PC-9 (cell line): ENCODE measurements around the gene SOWAHC.

ENCODE experiments used
- EZH2 ChIP-seq: fragments of 200-600 bp; sonication (generic); IDR thresholded peaks from 2 replicates; pipeline ENCODE4 v1.8.0; 2017; ENCODE audit warnings: antibody characterized with exemption, low read depth
- TF ChIP-seq, protein P1 (sequence below): fragments of 200-600 bp; sonication (generic); conservative IDR thresholded peaks from 2 replicates; pipeline ENCODE4 v1.6.1; 2017; ENCODE audit warnings: mixed run types, antibody characterized with exemption, mild to moderate bottlenecking, moderate library complexity

DNA sequence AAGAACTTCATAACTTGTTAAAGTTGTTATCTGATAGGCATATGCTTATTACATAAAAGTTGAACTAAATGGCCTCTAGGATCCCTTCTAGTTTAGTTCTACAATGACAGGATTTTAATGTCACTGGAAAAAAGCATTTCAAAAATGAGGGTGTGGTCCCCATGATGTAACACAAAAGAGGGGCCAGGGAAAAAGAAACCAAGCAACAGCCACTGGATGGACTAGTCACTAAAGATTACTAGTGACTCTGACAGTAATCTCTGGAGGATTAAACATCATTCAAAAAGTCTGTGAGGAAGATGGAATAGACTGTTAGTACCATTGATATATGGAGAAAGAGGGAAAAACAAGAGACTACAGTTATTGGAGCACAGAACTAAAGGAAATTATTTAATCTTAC, 23.0 kb upstream of the SOWAHC start:
- TF ChIP-seq, protein P1, sequence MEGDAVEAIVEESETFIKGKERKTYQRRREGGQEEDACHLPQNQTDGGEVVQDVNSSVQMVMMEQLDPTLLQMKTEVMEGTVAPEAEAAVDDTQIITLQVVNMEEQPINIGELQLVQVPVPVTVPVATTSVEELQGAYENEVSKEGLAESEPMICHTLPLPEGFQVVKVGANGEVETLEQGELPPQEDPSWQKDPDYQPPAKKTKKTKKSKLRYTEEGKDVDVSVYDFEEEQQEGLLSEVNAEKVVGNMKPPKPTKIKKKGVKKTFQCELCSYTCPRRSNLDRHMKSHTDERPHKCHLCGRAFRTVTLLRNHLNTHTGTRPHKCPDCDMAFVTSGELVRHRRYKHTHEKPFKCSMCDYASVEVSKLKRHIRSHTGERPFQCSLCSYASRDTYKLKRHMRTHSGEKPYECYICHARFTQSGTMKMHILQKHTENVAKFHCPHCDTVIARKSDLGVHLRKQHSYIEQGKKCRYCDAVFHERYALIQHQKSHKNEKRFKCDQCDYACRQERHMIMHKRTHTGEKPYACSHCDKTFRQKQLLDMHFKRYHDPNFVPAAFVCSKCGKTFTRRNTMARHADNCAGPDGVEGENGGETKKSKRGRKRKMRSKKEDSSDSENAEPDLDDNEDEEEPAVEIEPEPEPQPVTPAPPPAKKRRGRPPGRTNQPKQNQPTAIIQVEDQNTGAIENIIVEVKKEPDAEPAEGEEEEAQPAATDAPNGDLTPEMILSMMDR: no peak
- no peak for TF ChIP-seq EZH2
